HEK293 (cell line): Measurements from ENCODE around the gene PIK3R3.

ENCODE experiments used
- CTCF ChIP-seq: fragments of 450-650 bp; formaldehyde crosslinking; IDR thresholded peaks from 2 replicates; pipeline ENCODE4 v1.5.1; 2016; ENCODE audit warnings: missing biosample characterization, missing genetic modification characterization
- RBAK ChIP-seq: fragments of 450-650 bp; formaldehyde crosslinking; IDR thresholded peaks from 2 replicates; pipeline ENCODE4 v1.5.1; 2016; ENCODE audit warnings: missing biosample characterization, missing genetic modification characterization
- ZBTB11 ChIP-seq: fragments of 450-650 bp; formaldehyde crosslinking; conservative IDR thresholded peaks from 2 replicates; pipeline ENCODE4 v1.5.1; 2016; ENCODE audit warnings: low read depth, missing biosample characterization, missing genetic modification characterization
- ZNF138 ChIP-seq: fragments of 450-650 bp; formaldehyde crosslinking; IDR thresholded peaks from 2 replicates; pipeline ENCODE4 v1.5.1; 2016; ENCODE audit warnings: missing biosample characterization, missing genetic modification characterization, borderline replicate concordance
- ZNF239 ChIP-seq: fragments of 450-650 bp; formaldehyde crosslinking; IDR thresholded peaks from 2 replicates; pipeline ENCODE4 v1.5.1; 2016; ENCODE audit warnings: missing biosample characterization, missing genetic modification characterization
- ZNF335 ChIP-seq: fragments of 450-650 bp; formaldehyde crosslinking; conservative IDR thresholded peaks from 2 replicates; pipeline ENCODE4 v1.5.1; 2016; ENCODE audit warnings: missing biosample characterization, missing genetic modification characterization
- ZNF555 ChIP-seq: fragments of 450-650 bp; formaldehyde crosslinking; conservative IDR thresholded peaks from 2 replicates; pipeline ENCODE4 v1.5.1; 2017; ENCODE audit warnings: missing biosample characterization, mild to moderate bottlenecking, missing genetic modification characterization, inconsistent platforms
- ZNF791 ChIP-seq: fragments of 450-650 bp; formaldehyde crosslinking; IDR thresholded peaks from 2 replicates; pipeline ENCODE4 v1.5.1; 2016; ENCODE audit warnings: missing biosample characterization, missing genetic modification characterization

DNA sequence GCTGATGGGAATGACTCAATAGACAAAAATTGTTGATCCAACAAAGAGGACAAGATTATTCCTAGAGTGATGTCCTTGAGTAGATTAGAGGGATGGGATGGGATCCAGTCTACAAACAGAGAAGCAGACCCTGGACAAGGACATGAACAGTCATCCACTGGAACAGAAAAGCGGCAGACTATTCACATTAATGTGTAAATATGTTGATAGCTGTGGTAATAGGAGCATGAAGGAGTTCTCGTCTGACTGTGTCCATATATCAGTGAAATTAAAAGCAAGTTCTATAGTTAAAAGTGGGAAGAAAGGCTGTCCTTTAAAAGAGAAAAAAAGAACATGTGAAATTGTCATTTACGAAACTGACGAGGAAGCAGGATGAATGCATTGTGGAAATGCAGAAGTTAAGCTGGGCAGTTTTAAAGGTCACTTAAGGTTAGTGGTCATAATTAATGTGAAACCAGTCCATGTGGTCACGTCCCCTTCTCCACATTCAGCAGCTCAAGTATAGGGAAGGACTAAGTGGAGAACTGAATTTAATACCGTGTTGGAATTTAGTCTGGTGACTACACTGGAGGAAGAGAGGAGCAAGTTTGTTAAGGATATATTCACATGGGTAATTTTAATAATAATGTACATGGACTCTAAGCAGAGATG, 62.1 kb downstream of the PIK3R3 start:
- TF ChIP-seq CTCF (no peak), ZNF555 (tag by site-specific recombination) (no peak), ZNF138 (no peak), ZNF791 (tag by site-specific recombination) (no peak), RBAK (no peak), ZNF239 (no peak), ZBTB11 (tag by site-specific recombination) (no peak), ZNF335 (tag by site-specific recombination) (no peak)
